T-cell (primary cell): ENCODE measurements around the gene NES. TPM values are rescaled to one million over a fixed set of nuclear protein-coding genes. Genes with fewer than 3 reads are reported as not detected.

ENCODE experiments used
- ATAC-seq, 4 experiments: fragments of 200-7000 bp in 3 of 4; fragments of 150-1000 bp in 1 of 4; cut with Tn5 transposase; replicated peaks in 1 of 4; 1 replicate in 3 of 4; 2 replicates in 1 of 4; pipeline ENCODE4 v1.10.0; 2021; ENCODE audit warnings: moderate library complexity in 3 of 4, mild to moderate bottlenecking in 2 of 4, moderate number of reproducible peaks in 1 of 4
- CTCF ChIA-PET, 2 donors: fragments of 300-600 bp; sonication (Branson Sonifier 250); formaldehyde crosslinking; loops; one replicate each; lab custom pipeline; 2022; ENCODE audit warnings: antibody characterized with exemption in 2 of 2; lab: Charles Lee
- POLR2A ChIA-PET, 2 donors: fragments of 300-600 bp; sonication (Branson Sonifier 250); formaldehyde crosslinking; loops; one replicate each; lab custom pipeline; 2022; ENCODE audit warnings: antibody characterized with exemption in 2 of 2; lab: Charles Lee
- DNase-seq, 35 experiments: peaks; one replicate each; pipeline versions ENCODE4 v3.0.0 to v3.0.0-alpha.2; 2013 to 2023
- H3K27ac ChIP-seq: one replicate; pipeline ENCODE4 v1.5.1; 2013; ENCODE audit warnings: low read length
- H3K27me3 ChIP-seq, 2 experiments: replicated peaks in 1 of 2; 1 replicate in 1 of 2; 2 replicates in 1 of 2; pipeline versions ENCODE4 v1.6.1 to v1.7.0; 2013; ENCODE audit warnings: low read length in 1 of 2, mixed read lengths in 1 of 2; ENCODE audit not compliant: control insufficient read depth in 2 of 2, insufficient read depth in 2 of 2; ENCODE audit errors: extremely low read depth in 1 of 2
- H3K36me3 ChIP-seq, 2 donors: 1 replicate in 1 of 2; 2 replicates in 1 of 2; pipeline versions ENCODE4 v1.6.1 to v1.7.0; 2013; ENCODE audit warnings: low read length in 1 of 2; ENCODE audit not compliant: control insufficient read depth in 2 of 2, insufficient read depth in 1 of 2; ENCODE audit errors: extremely low read depth in 1 of 2
- H3K4me1 ChIP-seq, 2 experiments: 1 replicate in 1 of 2; 2 replicates in 1 of 2; pipeline versions ENCODE4 v1.6.1 to v1.7.0; 2013; ENCODE audit warnings: low read length in 2 of 2, mixed read lengths in 1 of 2; ENCODE audit not compliant: insufficient read depth in 2 of 2, control insufficient read depth in 1 of 2; ENCODE audit errors: extremely low read depth in 1 of 2
- H3K4me3 ChIP-seq, 2 donors: 1 replicate in 1 of 2; 2 replicates in 1 of 2; pipeline versions ENCODE4 v1.5.1 to v1.7.0; 2013; ENCODE audit warnings: mild to moderate bottlenecking in 2 of 2, low read length in 1 of 2, moderate library complexity in 1 of 2; ENCODE audit not compliant: control insufficient read depth in 1 of 2; ENCODE audit errors: extremely low read depth in 1 of 2
- H3K9me3 ChIP-seq: 2 replicates; pipeline ENCODE4 v1.7.0; 2013
- H3K27ac Mint-ChIP-seq, 2 donors: one replicate each; pipeline ENCODE4 v1.8.0; 2020 to 2021; ENCODE audit warnings: mild to moderate bottlenecking in 2 of 2, mixed read lengths in 2 of 2
- H3K27me3 Mint-ChIP-seq, 2 donors: one replicate each; pipeline ENCODE4 v1.8.0; 2021 to 2022; ENCODE audit warnings: mixed read lengths in 2 of 2
- H3K36me3 Mint-ChIP-seq: one replicate; pipeline ENCODE4 v1.8.0; 2021; ENCODE audit warnings: mixed read lengths
- H3K4me1 Mint-ChIP-seq, 3 donors: one replicate each; pipeline ENCODE4 v1.8.0; 2020 to 2022; ENCODE audit warnings: mixed read lengths in 3 of 3, mild to moderate bottlenecking in 1 of 3
- H3K4me3 Mint-ChIP-seq, 3 donors: one replicate each; pipeline ENCODE4 v1.8.0; 2020 to 2022; ENCODE audit warnings: mild to moderate bottlenecking in 3 of 3, mixed read lengths in 3 of 3, moderate library complexity in 3 of 3
- H3K9me3 Mint-ChIP-seq, 3 donors: one replicate each; pipeline ENCODE4 v1.8.0; 2020 to 2022; ENCODE audit warnings: mixed read lengths in 3 of 3
- WGBS: methylation state at CpG from one replicate; pipeline ENCODE4 v1.1.5; 2013; ENCODE audit warnings: missing lambda C conversion rate; ENCODE audit not compliant: insufficient coverage; 5-methylcytosine and 5-hydroxymethylcytosine counted together
- total RNA-seq, 35 experiments: library from RNA in 6 of 35; stranded (reverse) in 6 of 35; fragments of 120-200 nt in 1 of 35; gene quantifications; one replicate each; pipeline versions ENCODE4 v1.2.1 to v1.2.4 and lab custom pipeline; 2013 to 2026

Gene NES
- total RNA-seq, 5 donors from 2014 or later (not counting 1 experiment from before 2014, with no cell fraction given): 0.10 to 0.35 (median 0.25) TPM; not detected in 2

GRCh38 chr1:156666862-156667609, 10.2 kb downstream of the NES start:
- Histone ChIP-seq H3K27ac (no peak overlapping the region), H3K4me1 (peaks cover 0 to 6% of the 10 kb centered on the region in 2 experiments), H3K36me3 (no peaks in the 10 kb centered on the region), H3K9me3 (no peaks in the 10 kb centered on the region), H3K4me3 (no peak overlapping the region), H3K27me3 (peaks cover 2 to 19% of the 10 kb centered on the region in 2 experiments)
- Mint-ChIP-seq H3K4me3 (no peak overlapping the region), H3K36me3 (no peaks in the 10 kb centered on the region), H3K27me3 (peaks cover 3 to 7% of the 10 kb centered on the region in 2 donors), H3K27ac (no peak overlapping the region), H3K4me1 (peaks cover 2 to 9% (median 4%) of the 10 kb centered on the region in 3 donors), H3K9me3 (no peaks in the 10 kb centered on the region)
- DNase-seq (no peak), ATAC-seq (no peak)
- ChIA-PET CTCF (no interaction called here), POLR2A (no interaction called here)
- WGBS: 100% methylated on average over 3 of the region's 9 CpGs

GRCh38 chr1:156665539-156665938, 11.7 kb downstream of the NES start:
- Mint-ChIP-seq H3K36me3 (no peaks in the 10 kb centered on the region), H3K4me1 (peaks cover 14 to 24% (median 19%) of the 10 kb centered on the region in 3 donors), H3K4me3 (no peak overlapping the region), H3K27ac (no peak overlapping the region), H3K27me3 (no peaks in the 10 kb centered on the region), H3K9me3 (no peaks in the 10 kb centered on the region)
- H3K27ac ChIP-seq: no peak overlapping the region
- ChIA-PET POLR2A (interaction anchor here in 1 of 2 donors (0.6 kb wide), 1 partner anchor 53 kb away, joined by 3 read pairs; no protein-coding TSS in a partner anchor), CTCF (interaction anchor here (0.6 to 1.0 kb wide), 3 partner anchors 39 to 52 kb away, joined by 3 to 4 read pairs (median 4); no protein-coding TSS in a partner anchor)
- WGBS: 81% methylated on average over 3 of the region's 3 CpGs
- peaks cover 0 to 14% of the 10 kb centered on the region in 2 experiments for H3K27me3 ChIP-seq
- ATAC-seq (no peak), DNase-seq (no peak)
- H3K9me3 ChIP-seq: no peaks in the 10 kb centered on the region
- H3K4me3 ChIP-seq: no peak overlapping the region
- no peaks in the 10 kb centered on the region for H3K36me3 ChIP-seq
- peaks cover 5 to 21% of the 10 kb centered on the region in 2 experiments for H3K4me1 ChIP-seq

- POLR2A ChIA-PET: interaction anchor here in 1 of 2 donors (0.6 kb wide), 1 partner anchor 435 kb away, joined by 4 read pairs; no protein-coding TSS in a partner anchor
- ATAC-seq (no peak), DNase-seq (no peak)
- Histone ChIP-seq H3K27ac (no peak overlapping the region), H3K9me3 (no peaks in the 10 kb centered on the region), H3K27me3 (peaks cover 0 to 8% of the 10 kb centered on the region in 2 experiments), H3K36me3 (no peaks in the 10 kb centered on the region), H3K4me3 (no peak overlapping the region), H3K4me1 (peaks cover 5 to 27% of the 10 kb centered on the region in 2 experiments)
- Mint-ChIP-seq H3K4me3 (no peak overlapping the region), H3K36me3 (no peaks in the 10 kb centered on the region), H3K4me1 (peaks cover 21 to 30% (median 26%) of the 10 kb centered on the region in 3 donors), H3K9me3 (no peaks in the 10 kb centered on the region), H3K27ac (no peak overlapping the region), H3K27me3 (no peaks in the 10 kb centered on the region)
- CTCF ChIA-PET: interaction anchor here in 1 of 2 donors (0.6 to 1.0 kb wide), 2 partner anchors 38 to 47 kb away, joined by 3 to 4 read pairs; no protein-coding TSS in a partner anchor
- WGBS: 49% methylated on average over 12 of the region's 16 CpGs
Measured at GRCh38 chr1:156664767-156665411, 12.3 kb downstream of the NES start.

- Mint-ChIP-seq H3K4me3 (no peak overlapping the region), H3K27me3 (no peaks in the 10 kb centered on the region), H3K27ac (no peak overlapping the region), H3K4me1 (peaks cover 28 to 37% (median 32%) of the 10 kb centered on the region in 3 donors), H3K36me3 (no peaks in the 10 kb centered on the region), H3K9me3 (no peaks in the 10 kb centered on the region)
- H3K27ac ChIP-seq: no peak overlapping the region
- peaks cover 8 to 34% of the 10 kb centered on the region in 2 experiments for H3K4me1 ChIP-seq
- 57% methylated on average over 1 of the region's 5 CpGs for WGBS
- POLR2A ChIA-PET: interaction anchor here in 1 of 2 donors (0.6 kb wide), 1 partner anchor 435 kb away, joined by 4 read pairs; no protein-coding TSS in a partner anchor
- no peak overlapping the region for H3K4me3 ChIP-seq
- no peaks in the 10 kb centered on the region for H3K9me3 ChIP-seq
- no peak for DNase-seq
- no peak for ATAC-seq
- CTCF ChIA-PET: no interaction called here
- no peaks in the 10 kb centered on the region for H3K36me3 ChIP-seq
- H3K27me3 ChIP-seq: peaks cover 0 to 8% of the 10 kb centered on the region in 2 experiments
Measured at GRCh38 chr1:156664046-156664766, 13.0 kb downstream of the NES start.

- no peak overlapping the region for H3K27ac ChIP-seq
- H3K36me3 ChIP-seq: no peaks in the 10 kb centered on the region
- DNase-seq: no peak
- peaks cover 8 to 43% of the 10 kb centered on the region in 2 experiments for H3K4me1 ChIP-seq
- H3K27me3 ChIP-seq: peaks cover 0 to 18% of the 10 kb centered on the region in 2 experiments
- H3K36me3 Mint-ChIP-seq: no peaks in the 10 kb centered on the region
- H3K4me3 Mint-ChIP-seq: no peak overlapping the region
- no peak overlapping the region for H3K27ac Mint-ChIP-seq
- POLR2A ChIA-PET: no interaction called here
- H3K4me3 ChIP-seq: no peak overlapping the region
- H3K4me1 Mint-ChIP-seq: peaks cover 29 to 46% (median 35%) of the 10 kb centered on the region in 3 donors
- 45% methylated on average over 5 of the region's 5 CpGs for WGBS
- no peaks in the 10 kb centered on the region for H3K9me3 Mint-ChIP-seq
- H3K27me3 Mint-ChIP-seq: no peaks in the 10 kb centered on the region
- no peaks in the 10 kb centered on the region for H3K9me3 ChIP-seq
- no peak for ATAC-seq
- CTCF ChIA-PET: interaction anchor here in 1 of 2 donors (0.6 kb wide), 1 partner anchor 277 kb away, joined by 6 read pairs; no protein-coding TSS in a partner anchor
Measured at GRCh38 chr1:156663178-156663577, 14.0 kb downstream of the NES start.

GRCh38 chr1:156662800-156663055, 14.5 kb downstream of the NES start:
- Mint-ChIP-seq H3K27me3 (no peaks in the 10 kb centered on the region), H3K4me1 (peaks cover 31 to 50% (median 40%) of the 10 kb centered on the region in 3 donors), H3K4me3 (no peak overlapping the region), H3K36me3 (no peaks in the 10 kb centered on the region), H3K27ac (no peak overlapping the region), H3K9me3 (no peaks in the 10 kb centered on the region)
- 100% methylated on average over 3 of the region's 5 CpGs for WGBS
- Histone ChIP-seq H3K36me3 (no peaks in the 10 kb centered on the region), H3K27ac (no peak overlapping the region), H3K4me3 (no peak overlapping the region), H3K27me3 (peaks cover 0 to 22% of the 10 kb centered on the region in 2 experiments), H3K4me1 (peaks cover 8 to 48% of the 10 kb centered on the region in 2 experiments), H3K9me3 (no peaks in the 10 kb centered on the region)
- ChIA-PET CTCF (interaction anchor here in 1 of 2 donors (0.6 kb wide), 1 partner anchor 277 kb away, joined by 6 read pairs; no protein-coding TSS in a partner anchor), POLR2A (no interaction called here)
- DNase-seq (no peak), ATAC-seq (no peak)
